ENCODE data around the gene LACRT. TPM values are rescaled to one million over a fixed set of nuclear protein-coding genes. Genes with fewer than 3 reads are reported as not detected.

The LACRT gene
- total RNA-seq, 1 experiment from 2014 or later = not detected

DNA sequence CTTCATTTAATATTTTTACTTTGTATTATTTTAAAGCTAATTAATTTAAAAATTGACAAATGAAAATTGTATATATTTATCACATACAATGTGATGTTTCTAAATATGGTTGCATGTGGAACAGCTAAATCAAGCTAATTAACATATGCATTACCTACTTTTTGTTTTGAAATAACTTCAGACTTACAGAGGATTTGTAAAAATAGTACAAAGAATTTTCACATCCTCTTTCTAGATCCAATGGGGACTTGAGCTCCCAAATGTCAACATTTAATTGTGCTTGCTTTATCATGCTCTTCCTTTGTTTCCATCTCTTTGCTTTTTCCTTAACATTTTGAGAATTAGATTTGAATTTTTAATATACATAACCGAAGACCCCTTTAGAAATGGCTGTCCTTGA is 6.9 kb upstream of the LACRT start (continued):
- TF ChIP-seq, protein P1, sequence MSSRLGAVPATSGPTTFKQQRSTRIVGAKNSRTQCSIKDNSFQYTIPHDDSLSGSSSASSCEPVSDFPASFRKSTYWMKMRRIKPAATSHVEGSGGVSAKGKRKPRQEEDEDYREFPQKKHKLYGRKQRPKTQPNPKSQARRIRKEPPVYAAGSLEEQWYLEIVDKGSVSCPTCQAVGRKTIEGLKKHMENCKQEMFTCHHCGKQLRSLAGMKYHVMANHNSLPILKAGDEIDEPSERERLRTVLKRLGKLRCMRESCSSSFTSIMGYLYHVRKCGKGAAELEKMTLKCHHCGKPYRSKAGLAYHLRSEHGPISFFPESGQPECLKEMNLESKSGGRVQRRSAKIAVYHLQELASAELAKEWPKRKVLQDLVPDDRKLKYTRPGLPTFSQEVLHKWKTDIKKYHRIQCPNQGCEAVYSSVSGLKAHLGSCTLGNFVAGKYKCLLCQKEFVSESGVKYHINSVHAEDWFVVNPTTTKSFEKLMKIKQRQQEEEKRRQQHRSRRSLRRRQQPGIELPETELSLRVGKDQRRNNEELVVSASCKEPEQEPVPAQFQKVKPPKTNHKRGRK (CRISPR knock-in tag; IDR thresholded peaks at IDR 0.05; ENCODE audit: borderline replicate concordance) = no peak

DNA sequence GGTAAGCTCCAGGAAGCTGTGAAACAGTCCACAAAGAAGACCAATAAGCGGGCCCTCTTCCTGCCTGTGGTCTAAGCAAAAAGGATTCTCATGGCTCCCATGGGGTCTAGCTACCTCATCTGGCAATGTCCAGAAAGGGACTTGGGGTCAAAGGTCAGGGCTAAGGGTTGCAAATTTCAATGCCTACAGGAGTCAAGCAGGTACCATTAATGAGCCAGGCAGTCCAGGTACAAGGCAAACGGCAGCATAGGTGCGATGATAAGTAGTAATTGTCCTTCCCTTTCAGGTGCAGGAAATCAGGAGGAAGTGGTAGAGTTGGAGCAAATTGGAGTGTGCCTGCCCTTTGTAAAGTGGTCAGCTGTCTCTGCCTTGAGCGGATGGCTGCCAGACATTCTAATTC is 6.4 kb upstream of the LACRT start:
- H3K27me3 Mint-ChIP-seq (ENCODE audit: low read depth) = peaks cover 25% of the 10 kb centered on the region
- POLR2A ChIA-PET = no interaction called here
- no peaks in the 10 kb centered on the region for H3K36me3 Mint-ChIP-seq
- H3K4me3 Mint-ChIP-seq = no peak overlapping the region
- CTCF ChIA-PET = interaction anchor here (1.0 to 2.2 kb wide), 5 partner anchors 18 to 61 kb away, joined by 3 to 8 read pairs (median 4); no protein-coding TSS in a partner anchor
- H3K27ac Mint-ChIP-seq = no peak overlapping the region; the same call in 1 of the 2 replicates
- H3K4me1 Mint-ChIP-seq = peaks cover 4% of the 10 kb centered on the region
- ATAC-seq (no peak), DNase-seq (ENCODE audit: low spot score) (no peak)
- H3K9me3 Mint-ChIP-seq = peaks cover 7% of the 10 kb centered on the region; the same call in 1 of the 2 replicates
- TF ChIP-seq, protein P2, sequence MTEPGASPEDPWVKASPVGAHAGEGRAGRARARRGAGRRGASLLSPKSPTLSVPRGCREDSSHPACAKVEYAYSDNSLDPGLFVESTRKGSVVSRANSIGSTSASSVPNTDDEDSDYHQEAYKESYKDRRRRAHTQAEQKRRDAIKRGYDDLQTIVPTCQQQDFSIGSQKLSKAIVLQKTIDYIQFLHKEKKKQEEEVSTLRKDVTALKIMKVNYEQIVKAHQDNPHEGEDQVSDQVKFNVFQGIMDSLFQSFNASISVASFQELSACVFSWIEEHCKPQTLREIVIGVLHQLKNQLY (CRISPR knock-in tag; IDR thresholded peaks at IDR 0.05) = no peak
- TF ChIP-seq, protein P3, sequence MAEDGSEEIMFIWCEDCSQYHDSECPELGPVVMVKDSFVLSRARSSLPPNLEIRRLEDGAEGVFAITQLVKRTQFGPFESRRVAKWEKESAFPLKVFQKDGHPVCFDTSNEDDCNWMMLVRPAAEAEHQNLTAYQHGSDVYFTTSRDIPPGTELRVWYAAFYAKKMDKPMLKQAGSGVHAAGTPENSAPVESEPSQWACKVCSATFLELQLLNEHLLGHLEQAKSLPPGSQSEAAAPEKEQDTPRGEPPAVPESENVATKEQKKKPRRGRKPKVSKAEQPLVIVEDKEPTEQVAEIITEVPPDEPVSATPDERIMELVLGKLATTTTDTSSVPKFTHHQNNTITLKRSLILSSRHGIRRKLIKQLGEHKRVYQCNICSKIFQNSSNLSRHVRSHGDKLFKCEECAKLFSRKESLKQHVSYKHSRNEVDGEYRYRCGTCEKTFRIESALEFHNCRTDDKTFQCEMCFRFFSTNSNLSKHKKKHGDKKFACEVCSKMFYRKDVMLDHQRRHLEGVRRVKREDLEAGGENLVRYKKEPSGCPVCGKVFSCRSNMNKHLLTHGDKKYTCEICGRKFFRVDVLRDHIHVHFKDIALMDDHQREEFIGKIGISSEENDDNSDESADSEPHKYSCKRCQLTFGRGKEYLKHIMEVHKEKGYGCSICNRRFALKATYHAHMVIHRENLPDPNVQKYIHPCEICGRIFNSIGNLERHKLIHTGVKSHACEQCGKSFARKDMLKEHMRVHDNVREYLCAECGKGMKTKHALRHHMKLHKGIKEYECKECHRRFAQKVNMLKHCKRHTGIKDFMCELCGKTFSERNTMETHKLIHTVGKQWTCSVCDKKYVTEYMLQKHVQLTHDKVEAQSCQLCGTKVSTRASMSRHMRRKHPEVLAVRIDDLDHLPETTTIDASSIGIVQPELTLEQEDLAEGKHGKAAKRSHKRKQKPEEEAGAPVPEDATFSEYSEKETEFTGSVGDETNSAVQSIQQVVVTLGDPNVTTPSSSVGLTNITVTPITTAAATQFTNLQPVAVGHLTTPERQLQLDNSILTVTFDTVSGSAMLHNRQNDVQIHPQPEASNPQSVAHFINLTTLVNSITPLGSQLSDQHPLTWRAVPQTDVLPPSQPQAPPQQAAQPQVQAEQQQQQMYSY (CRISPR knock-in tag; IDR thresholded peaks at IDR 0.05) = no peak
- TF ChIP-seq ATF6 (CRISPR knock-in tag; IDR thresholded peaks at IDR 0.05) = no peak
- TF ChIP-seq NFYB (CRISPR knock-in tag; conservative IDR thresholded peaks at IDR 0.05; ENCODE audit: low read depth) = no peak
- TF ChIP-seq FOXP4 (CRISPR knock-in tag; IDR thresholded peaks at IDR 0.05) = no peak
- TF ChIP-seq, protein P4, sequence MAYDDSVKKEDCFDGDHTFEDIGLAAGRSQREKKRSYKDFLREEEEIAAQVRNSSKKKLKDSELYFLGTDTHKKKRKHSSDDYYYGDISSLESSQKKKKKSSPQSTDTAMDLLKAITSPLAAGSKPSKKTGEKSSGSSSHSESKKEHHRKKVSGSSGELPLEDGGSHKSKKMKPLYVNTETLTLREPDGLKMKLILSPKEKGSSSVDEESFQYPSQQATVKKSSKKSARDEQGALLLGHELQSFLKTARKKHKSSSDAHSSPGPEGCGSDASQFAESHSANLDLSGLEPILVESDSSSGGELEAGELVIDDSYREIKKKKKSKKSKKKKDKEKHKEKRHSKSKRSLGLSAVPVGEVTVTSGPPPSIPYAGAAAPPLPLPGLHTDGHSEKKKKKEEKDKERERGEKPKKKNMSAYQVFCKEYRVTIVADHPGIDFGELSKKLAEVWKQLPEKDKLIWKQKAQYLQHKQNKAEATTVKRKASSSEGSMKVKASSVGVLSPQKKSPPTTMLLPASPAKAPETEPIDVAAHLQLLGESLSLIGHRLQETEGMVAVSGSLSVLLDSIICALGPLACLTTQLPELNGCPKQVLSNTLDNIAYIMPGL (CRISPR knock-in tag; IDR thresholded peaks at IDR 0.05) = no peak
- TF ChIP-seq, protein P5, sequence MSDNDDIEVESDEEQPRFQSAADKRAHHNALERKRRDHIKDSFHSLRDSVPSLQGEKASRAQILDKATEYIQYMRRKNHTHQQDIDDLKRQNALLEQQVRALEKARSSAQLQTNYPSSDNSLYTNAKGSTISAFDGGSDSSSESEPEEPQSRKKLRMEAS (CRISPR knock-in tag; IDR thresholded peaks at IDR 0.05) = no peak
- no peak for TF ChIP-seq JAZF1 (CRISPR knock-in tag; IDR thresholded peaks at IDR 0.05)
- no peak for TF ChIP-seq TEAD4 (CRISPR knock-in tag; IDR thresholded peaks at IDR 0.05)
- no peak for TF ChIP-seq RORB (CRISPR knock-in tag; IDR thresholded peaks at IDR 0.05)
- no peak for TF ChIP-seq ZNF671 (CRISPR knock-in tag; IDR thresholded peaks at IDR 0.05)
- no peak for TF ChIP-seq ZNF532 (CRISPR knock-in tag; IDR thresholded peaks at IDR 0.05; ENCODE audit: borderline replicate concordance)
- TF ChIP-seq IRF2 (CRISPR knock-in tag; IDR thresholded peaks at IDR 0.05; ENCODE audit: borderline replicate concordance, low read depth) = no peak
- no peak for TF ChIP-seq TP53 (CRISPR knock-in tag; IDR thresholded peaks at IDR 0.05)
- no peak for TF ChIP-seq ZNF317 (CRISPR knock-in tag; IDR thresholded peaks at IDR 0.05; ENCODE audit: borderline replicate concordance, low read depth)
- TF ChIP-seq ZNF263 (CRISPR knock-in tag; IDR thresholded peaks at IDR 0.05; ENCODE audit: low read depth) = no peak
- no peak for TF ChIP-seq ZNF416 (CRISPR knock-in tag; IDR thresholded peaks at IDR 0.05)
- no peak for TF ChIP-seq MYBL2 (CRISPR knock-in tag; IDR thresholded peaks at IDR 0.05)
- no peak for TF ChIP-seq ETV6 (CRISPR knock-in tag; IDR thresholded peaks at IDR 0.05)

All from WTC11 (cell line).